Measurements from ENCODE around the gene FGF12. TPM values are rescaled to one million over a fixed set of nuclear protein-coding genes. Genes with fewer than 3 reads are reported as not detected.

Gene FGF12
- polyA plus RNA-seq, 1 experiment: 0.11 TPM

- no peak overlapping the region for H3K4me3 ChIP-seq (ENCODE audit: low read depth, low read length)
- no peak for TF ChIP-seq CTCF (IDR thresholded peaks at IDR 0.05; ENCODE audit: insufficient read depth, low read depth, low read length)
- no peaks in the 10 kb centered on the region for H3K36me3 ChIP-seq (ENCODE audit: control insufficient read depth, insufficient read depth, low read length)
- ChIA-PET POLR2A (no interaction called here), CTCF (no interaction called here)
- no peaks in the 10 kb centered on the region for H3K27me3 ChIP-seq (ENCODE audit: control insufficient read depth, insufficient read depth, low read length)
- DNase-seq (ENCODE audit: low read depth): no peak
These were observed 467.7 kb downstream of the FGF12 start for GRCh38 chr3:192259661-192260060.

GRCh38 chr3:192258721-192259120, 468.6 kb downstream of the FGF12 start:
- ChIA-PET POLR2A (no interaction called here), CTCF (no interaction called here)
- no peak for DNase-seq (ENCODE audit: low read depth)
- TF ChIP-seq CTCF (IDR thresholded peaks at IDR 0.05; ENCODE audit: insufficient read depth, low read depth, low read length): no peak
- Histone ChIP-seq H3K36me3 (ENCODE audit: control insufficient read depth, insufficient read depth, low read length) (no peaks in the 10 kb centered on the region), H3K4me3 (ENCODE audit: low read depth, low read length) (no peak overlapping the region), H3K27me3 (ENCODE audit: control insufficient read depth, insufficient read depth, low read length) (no peaks in the 10 kb centered on the region)

GRCh38 chr3:192255839-192256238, 471.5 kb downstream of the FGF12 start:
- no peak for TF ChIP-seq CTCF (IDR thresholded peaks at IDR 0.05; ENCODE audit: insufficient read depth, low read depth, low read length)
- Histone ChIP-seq H3K27me3 (ENCODE audit: control insufficient read depth, insufficient read depth, low read length) (no peaks in the 10 kb centered on the region), H3K36me3 (ENCODE audit: control insufficient read depth, insufficient read depth, low read length) (no peaks in the 10 kb centered on the region), H3K4me3 (ENCODE audit: low read depth, low read length) (no peak overlapping the region)
- ChIA-PET CTCF (no interaction called here), POLR2A (no interaction called here)
- DNase-seq (ENCODE audit: low read depth): no peak

- TF ChIP-seq CTCF (IDR thresholded peaks at IDR 0.05; ENCODE audit: insufficient read depth, low read depth, low read length): no peak
- ChIA-PET POLR2A (no interaction called here), CTCF (no interaction called here)
- Histone ChIP-seq H3K4me3 (ENCODE audit: low read depth, low read length) (no peak overlapping the region), H3K36me3 (ENCODE audit: control insufficient read depth, insufficient read depth, low read length) (no peaks in the 10 kb centered on the region), H3K27me3 (ENCODE audit: control insufficient read depth, insufficient read depth, low read length) (no peaks in the 10 kb centered on the region)
- DNase-seq (ENCODE audit: low read depth): no peak
These were observed 474.0 kb downstream of the FGF12 start for GRCh38 chr3:192253138-192253887.

DNA sequence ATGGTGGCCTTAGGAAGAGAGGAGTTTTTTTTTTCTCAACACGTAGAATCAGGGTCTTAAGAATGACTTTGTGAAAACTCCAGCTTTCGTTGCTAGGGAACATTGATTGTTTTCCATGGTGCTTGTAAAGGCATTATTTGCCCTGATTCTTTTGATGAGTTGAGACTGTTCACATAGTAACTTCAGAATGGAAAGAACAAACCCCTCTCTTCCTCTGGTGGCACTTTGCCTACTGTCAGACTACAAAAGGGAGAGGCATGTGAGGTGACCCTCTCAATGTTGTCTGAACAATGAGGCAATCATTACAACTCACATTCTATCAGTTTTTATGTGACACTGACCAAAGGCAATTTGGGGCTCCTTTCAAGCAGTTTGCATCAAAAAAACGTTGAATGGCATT, 477.8 kb downstream of the FGF12 start:
- DNase-seq (ENCODE audit: low read depth): no peak
- POLR2A ChIA-PET: no interaction called here
- Histone ChIP-seq H3K36me3 (ENCODE audit: control insufficient read depth, insufficient read depth, low read length) (no peaks in the 10 kb centered on the region), H3K4me3 (ENCODE audit: low read depth, low read length) (no peak overlapping the region), H3K27me3 (ENCODE audit: control insufficient read depth, insufficient read depth, low read length) (no peaks in the 10 kb centered on the region)
- CTCF ChIA-PET: no interaction called here
- no peak for TF ChIP-seq CTCF (IDR thresholded peaks at IDR 0.05; ENCODE audit: insufficient read depth, low read depth, low read length)
